ENCODE results near the gene SCGB1C1.

DNA sequence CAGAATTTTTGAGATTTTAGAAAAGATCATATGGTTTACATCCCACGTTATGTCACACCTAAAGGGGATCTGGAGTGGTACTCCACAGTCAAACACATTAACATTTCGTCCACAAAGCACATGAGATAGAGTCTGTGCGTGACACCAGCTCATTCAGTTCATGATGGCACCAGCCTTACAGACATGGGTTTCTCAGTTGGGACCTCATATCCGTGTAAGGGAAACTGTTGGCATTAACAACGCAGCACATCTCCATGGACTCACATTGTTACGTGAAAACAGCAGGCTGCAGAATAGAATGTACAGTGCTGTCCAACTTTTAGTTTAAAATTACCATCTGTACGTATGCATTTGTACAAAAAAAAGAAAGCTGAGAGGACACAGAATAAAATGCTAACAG is 28.7 kb downstream of the SCGB1C1 start:
- TF ChIP-seq, protein P1, sequence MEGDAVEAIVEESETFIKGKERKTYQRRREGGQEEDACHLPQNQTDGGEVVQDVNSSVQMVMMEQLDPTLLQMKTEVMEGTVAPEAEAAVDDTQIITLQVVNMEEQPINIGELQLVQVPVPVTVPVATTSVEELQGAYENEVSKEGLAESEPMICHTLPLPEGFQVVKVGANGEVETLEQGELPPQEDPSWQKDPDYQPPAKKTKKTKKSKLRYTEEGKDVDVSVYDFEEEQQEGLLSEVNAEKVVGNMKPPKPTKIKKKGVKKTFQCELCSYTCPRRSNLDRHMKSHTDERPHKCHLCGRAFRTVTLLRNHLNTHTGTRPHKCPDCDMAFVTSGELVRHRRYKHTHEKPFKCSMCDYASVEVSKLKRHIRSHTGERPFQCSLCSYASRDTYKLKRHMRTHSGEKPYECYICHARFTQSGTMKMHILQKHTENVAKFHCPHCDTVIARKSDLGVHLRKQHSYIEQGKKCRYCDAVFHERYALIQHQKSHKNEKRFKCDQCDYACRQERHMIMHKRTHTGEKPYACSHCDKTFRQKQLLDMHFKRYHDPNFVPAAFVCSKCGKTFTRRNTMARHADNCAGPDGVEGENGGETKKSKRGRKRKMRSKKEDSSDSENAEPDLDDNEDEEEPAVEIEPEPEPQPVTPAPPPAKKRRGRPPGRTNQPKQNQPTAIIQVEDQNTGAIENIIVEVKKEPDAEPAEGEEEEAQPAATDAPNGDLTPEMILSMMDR (IDR thresholded peaks at IDR 0.05), result no peak
- TF ChIP-seq EZH2 (IDR thresholded peaks at IDR 0.05), result no peak

Measured in neural progenitor cell (in vitro differentiated cells).